Endothelial cell of umbilical vein (primary cell): ENCODE data around the gene APOM. TPM values are rescaled to one million over a fixed set of nuclear protein-coding genes. Genes with fewer than 3 reads are reported as not detected.

Experiments used
- BruUV-seq: library from RNA; stranded (reverse); fragments of 400-500 nt; replicated peaks from 2 replicates; lab custom pipeline; 2021; lab: Mats Ljungman, UMichigan
- CTCF ChIA-PET: fragments of 300-600, 350-600 bp; sonication (Branson Sonifier 250); formaldehyde crosslinking; loops from one replicate; lab custom pipeline; 2021; ENCODE audit warnings: antibody characterized with exemption, inconsistent platforms; lab: Charles Lee
- POLR2A ChIA-PET: fragments of 300-600, 350-600 bp; sonication (Branson Sonifier 250); formaldehyde crosslinking; loops from one replicate; lab custom pipeline; 2021; ENCODE audit warnings: antibody characterized with exemption, inconsistent platforms; lab: Charles Lee
- DNase-seq: peaks from one replicate; pipeline ENCODE4 v3.0.0-alpha.2; 2011; ENCODE audit warnings: low read depth, low spot score
- FAIRE-seq: peaks from 2 replicates; lab custom pipeline; 2011; peaks lifted over from hg19 to GRCh38; lab: Jason Lieb, UNC
- H2AFZ ChIP-seq: 2 replicates; pipeline ENCODE4 v1.6.0; 2012; ENCODE audit warnings: low read depth, low read length, control low read depth, inconsistent platforms
- H3K27ac ChIP-seq: 2 replicates; pipeline ENCODE4 v1.5.1; 2011; ENCODE audit warnings: low read depth, mild to moderate bottlenecking, control low read depth, low read length, moderate library complexity; ENCODE audit not compliant: insufficient read depth
- H3K27me3 ChIP-seq, 2 experiments: 2 replicates each; pipeline versions ENCODE4 v1.6.0 to v1.6.1; 2011; ENCODE audit warnings: low read length in 2 of 2, mixed read lengths in 1 of 2; ENCODE audit not compliant: control insufficient read depth in 2 of 2, insufficient read depth in 2 of 2
- H3K36me3 ChIP-seq, 2 experiments: 2 replicates in 1 of 2; 3 replicates in 1 of 2; pipeline ENCODE4 v1.5.1; 2011; ENCODE audit warnings: low read length in 2 of 2, mild to moderate bottlenecking in 1 of 2, moderate library complexity in 1 of 2; ENCODE audit not compliant: control insufficient read depth in 2 of 2, insufficient read depth in 2 of 2; ENCODE audit errors: extremely low read depth in 1 of 2
- H3K4me1 ChIP-seq: 3 replicates; pipeline ENCODE4 v1.5.1; 2011; ENCODE audit warnings: mild to moderate bottlenecking, low read length; ENCODE audit not compliant: control insufficient read depth, insufficient read depth; ENCODE audit errors: extremely low read depth
- H3K4me2 ChIP-seq: 2 replicates; pipeline ENCODE4 v1.6.1; 2011; ENCODE audit warnings: low read length, control low read depth, mixed read lengths; ENCODE audit not compliant: insufficient read depth
- H3K4me3 ChIP-seq, 3 experiments: fragments of 200-600 bp in 1 of 3; sonication (generic), shearing (Covaris generic) in 1 of 3; replicated peaks in 1 of 3; 2 replicates each; pipeline ENCODE4 v1.5.1; 2011 to 2016; ENCODE audit warnings: control low read depth in 3 of 3, low read length in 3 of 3, mild to moderate bottlenecking in 2 of 3, inconsistent platforms in 1 of 3, low read depth in 1 of 3, moderate library complexity in 1 of 3; ENCODE audit not compliant: insufficient read depth in 1 of 3
- H3K79me2 ChIP-seq: 2 replicates; pipeline ENCODE4 v1.6.0; 2012; ENCODE audit warnings: low read length, inconsistent platforms; ENCODE audit not compliant: control insufficient read depth, insufficient read depth
- H3K9ac ChIP-seq: replicated peaks from 2 replicates; pipeline ENCODE3; 2011; ENCODE audit warnings: low read length, control low read depth; ENCODE audit not compliant: insufficient read depth; ENCODE audit errors: extremely low read depth
- H3K9me1 ChIP-seq: replicated peaks from 3 replicates; pipeline ENCODE4 v1.6.0; 2011; ENCODE audit warnings: mild to moderate bottlenecking, low read length; ENCODE audit not compliant: control insufficient read depth, insufficient read depth; ENCODE audit errors: extremely low read depth
- H3K9me3 ChIP-seq: replicated peaks from 2 replicates; pipeline ENCODE4 v1.5.1; 2012; ENCODE audit warnings: low read length, inconsistent platforms; ENCODE audit not compliant: control insufficient read depth, insufficient read depth
- H4K20me1 ChIP-seq: replicated peaks from 2 replicates; pipeline ENCODE3; 2011; ENCODE audit warnings: mild to moderate bottlenecking, low read length; ENCODE audit not compliant: control insufficient read depth, insufficient read depth; ENCODE audit errors: extremely low read depth
- CTCF ChIP-seq, 2 donors: IDR thresholded peaks; 1 replicate in 1 of 2; 2 replicates in 1 of 2; pipeline ENCODE4 v1.5.1; 2011; ENCODE audit warnings: low read length in 2 of 2, mild to moderate bottlenecking in 2 of 2, moderate library complexity in 2 of 2, control low read depth in 1 of 2, inconsistent platforms in 1 of 2, low read depth in 1 of 2; ENCODE audit not compliant: insufficient read depth in 1 of 2; ENCODE audit errors: extremely low read depth in 1 of 2
- EZH2 ChIP-seq: IDR thresholded peaks from 2 replicates; pipeline ENCODE4 v1.6.1; 2012; ENCODE audit warnings: borderline replicate concordance, low read depth, mild to moderate bottlenecking, moderate library complexity, low read length, inconsistent platforms; ENCODE audit not compliant: severe bottlenecking
- FOS ChIP-seq: IDR thresholded peaks from 2 replicates; pipeline ENCODE4 v1.6.1; 2011; ENCODE audit warnings: mild to moderate bottlenecking, low read length, moderate library complexity, borderline replicate concordance; ENCODE audit not compliant: insufficient read depth
- GATA2 ChIP-seq: IDR thresholded peaks from 2 replicates; pipeline ENCODE4 v1.7.0; 2011; ENCODE audit warnings: low read depth, mild to moderate bottlenecking, moderate library complexity, mixed read lengths, low read length; ENCODE audit not compliant: insufficient read length, insufficient read depth
- JUN ChIP-seq: IDR thresholded peaks from 2 replicates; pipeline ENCODE4 v1.6.1; 2011; ENCODE audit warnings: borderline replicate concordance, low read depth; ENCODE audit not compliant: insufficient read length, insufficient read depth
- MAX ChIP-seq: IDR thresholded peaks from 2 replicates; pipeline ENCODE4 v1.6.1; 2011; ENCODE audit not compliant: insufficient read depth, insufficient read length
- POLR2AphosphoS5 ChIP-seq: IDR thresholded peaks from 2 replicates; pipeline ENCODE4 v1.6.1; 2012; ENCODE audit warnings: low read depth, mild to moderate bottlenecking, control low read depth, low read length, moderate library complexity; ENCODE audit not compliant: insufficient read depth
- dilution Hi-C: fragments of 300-500 bp; cut with MboI; formaldehyde crosslinking; loops from one replicate; pipeline ENCODE4 v1.15.0; 2019; ENCODE audit warnings: low sequenced_read_pairs; ENCODE audit not compliant: extremely low pct_ligation_motif_present
- intact Hi-C: fragments of 100-400 bp; cut with micrococcal nuclease; formaldehyde crosslinking; loops from one replicate; pipeline ENCODE4 v1.10.0; 2022
- polyA plus RNA-seq, 4 experiments: library from polyadenylated mRNA; depleted of rRNA in 3 of 4; stranded (reverse) in 3 of 4; unstranded in 1 of 4; fragments of >200 nt; gene quantifications; 2 replicates each; pipeline versions ENCODE4 v1.2.1 to v1.2.3, GENCODE V29; 2011 to 2012; ENCODE audit warnings: missing spikeins in 1 of 4
- total RNA-seq: library from RNA; stranded (reverse); gene quantifications from 2 replicates; pipeline ENCODE4 v1.2.3, GENCODE V29; 2021

Gene APOM
- total and polyA plus RNA-seq, 2 donors (not counting 3 experiments of a cell fraction or from before 2014, with no cell fraction given) = 2.5 TPM; not detected in 1

GRCh38 chr6:31659649-31660380 lies 4.1 kb downstream of the APOM start:
- FAIRE-seq = peak; percentile 64
- Histone ChIP-seq H3K79me2 (peaks cover 28% of the 10 kb centered on the region), H3K4me1 (peaks cover 41% of the 10 kb centered on the region), H3K27ac (peak overlapping the region; percentile 62), H3K9ac (peak overlapping the region; percentile 82), H4K20me1 (no peaks in the 10 kb centered on the region), H3K4me3 (peak overlapping the region; percentile 30 to 76 (median 70)), H3K9me1 (no peaks in the 10 kb centered on the region), H3K36me3 (peaks cover 3 to 4% of the 10 kb centered on the region in 2 experiments), H3K27me3 (no peaks in the 10 kb centered on the region), H2AFZ (no peak overlapping the region), H3K4me2 (peak overlapping the region; percentile 67), H3K9me3 (no peaks in the 10 kb centered on the region)
- intact Hi-C loops (loop anchor here (1.0 to 10.0 kb wide), 4 partner anchors 8 to 535 kb away; partner anchors contain the start of genes BAG6, GPSM3 and PBX2), dilution Hi-C loops (no loop called here)
- BruUV-seq = no TSS peak
- CTCF ChIA-PET = interaction anchor here (0.9 to 5.7 kb wide), 5 partner anchors 8 to 136 kb away, joined by 3 to 38 read pairs (median 3); partner anchors contain the start of genes BAG6 and VARS1
- POLR2A ChIA-PET = interaction anchor here (1.0 to 2.1 kb wide), 3 partner anchors 8 to 167 kb away, joined by 3 to 13 read pairs (median 4); partner anchors contain the start of genes BAG6, HSPA1B and PRRC2A
- TF ChIP-seq MAX = no peak
- TF ChIP-seq CTCF (IDR thresholded peaks at IDR 0.05; ENCODE audit: extremely low read depth in 1 of 2, insufficient read depth in 1 of 2, low read depth in 1 of 2, low read length in 2 of 2) = no peak
- TF ChIP-seq EZH2 = no peak
- TF ChIP-seq FOS = no peak
- TF ChIP-seq POLR2AphosphoS5 = no peak
- no peak for TF ChIP-seq GATA2
- no peak for TF ChIP-seq JUN
- peak; percentile 22 for DNase-seq
